ENCODE results near the gene PLXNA3. TPM values are rescaled to one million over a fixed set of nuclear protein-coding genes. Genes with fewer than 3 reads are reported as not detected.

The PLXNA3 gene
- polyA plus RNA-seq, 1 of the 3 experiments (the other 2 are of a cell fraction) = 33.2 TPM

DNA sequence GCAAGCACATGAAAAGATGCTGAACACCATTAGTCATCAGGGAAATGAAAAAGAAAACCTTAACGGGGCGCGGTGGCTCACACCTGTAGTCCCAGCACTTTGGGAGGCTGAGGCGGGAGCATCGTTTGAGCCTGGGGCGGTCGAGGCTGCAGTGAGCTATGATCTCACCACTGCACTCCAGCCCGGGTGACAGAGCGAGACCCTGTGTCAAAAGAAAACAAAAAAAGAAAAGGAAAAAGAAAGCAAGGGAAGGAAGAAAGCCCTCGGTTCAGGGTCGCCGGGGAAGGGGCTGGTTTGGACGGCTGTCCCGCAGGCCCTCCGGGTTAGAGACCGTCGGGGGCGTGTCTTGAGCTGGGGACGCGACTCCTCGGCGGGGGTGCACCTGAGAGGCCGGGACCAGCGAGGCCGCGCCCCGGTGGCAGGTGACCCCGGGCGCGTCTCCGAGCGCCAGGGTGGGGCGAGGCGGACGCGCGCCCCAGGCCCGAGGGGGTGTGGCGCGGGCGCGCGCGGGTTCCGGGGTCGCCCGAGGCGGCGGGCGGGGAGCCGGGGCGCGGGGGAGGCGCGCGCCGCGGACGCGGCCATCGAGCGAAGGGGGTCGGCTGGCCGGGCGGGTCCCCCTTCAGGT, 478 bp upstream of the PLXNA3 start:
- Histone ChIP-seq H3K36me3 (replicated peaks in 1 of 2; ENCODE audit: control insufficient read depth in 1 of 2, insufficient read depth in 2 of 2, low read length in 1 of 2) (peaks cover 0 to 5% of the 10 kb centered on the region in 2 experiments), H3K79me2 (ENCODE audit: insufficient read depth) (peaks cover 33% of the 10 kb centered on the region), H2AFZ (ENCODE audit: low read depth) (0 out of 2 replicates have a peak overlapping the region, but pooled peaks have one; percentile 35), H3K27ac (ENCODE audit: low read depth in 2 of 2, low read length in 1 of 2) (peak overlapping the region in 1 of 2 experiments; percentile 47; a peak in 1 of 4 replicates), H3K4me3 (ENCODE audit: low read depth in 2 of 2, low read length in 1 of 2) (peak overlapping the region; percentile 49 to 66; a peak in 3 of 4 replicates), H3K4me1 (ENCODE audit: control insufficient read depth in 1 of 2, insufficient read depth in 2 of 2, low read depth in 1 of 2, low read length in 1 of 2) (peaks cover 0 to 12% of the 10 kb centered on the region in 2 experiments; a peak in 1 of 4 replicates), H3K9me2 (no peaks in the 10 kb centered on the region), H3K9me3 (no peaks in the 10 kb centered on the region), H3K9ac (peak overlapping the region; percentile 68; the same call in 1 of the 2 replicates), H3F3A (replicated peaks; ENCODE audit: insufficient read depth) (peaks cover 4% of the 10 kb centered on the region), H3K27me3 (ENCODE audit: insufficient read depth) (no peaks in the 10 kb centered on the region), H4K20me1 (ENCODE audit: insufficient read depth) (peaks cover 31% of the 10 kb centered on the region), H3K4me2 (peak overlapping the region; percentile 50; the same call in 1 of the 2 replicates)
- DNase-seq = peak; percentile 78
- POLR2A ChIA-PET = interaction anchor here (0.6 to 0.7 kb wide), 2 partner anchors 10 to 13 kb away, joined by 3 to 4 read pairs; partner anchors contain the start of gene FAM50A
- CTCF ChIA-PET = interaction anchor here (1.0 kb wide), 1 partner anchor 70 kb away, joined by 6 read pairs; no protein-coding TSS in a partner anchor
- 25% methylated on average over 20 of the region's 65 CpGs for WGBS (ENCODE audit: low lambda C conversion rate)
- TF ChIP-seq FOSL2 (IDR thresholded peaks at IDR 0.05; ENCODE audit: borderline replicate concordance, low read depth) (no peak), EP300 (IDR thresholded peaks at IDR 0.05; ENCODE audit: borderline replicate concordance in 1 of 2, low read depth in 1 of 2, low read length in 1 of 2) (no peak), SIN3A (IDR thresholded peaks at IDR 0.05; ENCODE audit: borderline replicate concordance, low read depth, low read length) (no peak), ELF1 (IDR thresholded peaks at IDR 0.05) (no peak), RCOR1 (IDR thresholded peaks at IDR 0.05; ENCODE audit: low read length) (no peak), GABPA (IDR thresholded peaks at IDR 0.05; ENCODE audit: low read depth) (no peak), RAD21 (IDR thresholded peaks at IDR 0.05; ENCODE audit: low read length) (no peak), NFIC (IDR thresholded peaks at IDR 0.05; ENCODE audit: borderline replicate concordance) (no peak), CHD2 (IDR thresholded peaks at IDR 0.05; ENCODE audit: low read length, partially characterized antibody) (no peak), TCF12 (IDR thresholded peaks at IDR 0.05) (no peak), TAF1 (IDR thresholded peaks at IDR 0.05; ENCODE audit: borderline replicate concordance, low read depth, low read length) (no peak), RXRA (IDR thresholded peaks at IDR 0.05; ENCODE audit: borderline replicate concordance, low read depth) (no peak), EZH2phosphoT487 (IDR thresholded peaks at IDR 0.05; ENCODE audit: borderline replicate concordance, low read depth) (no peak)
- TF ChIP-seq, protein P1, sequence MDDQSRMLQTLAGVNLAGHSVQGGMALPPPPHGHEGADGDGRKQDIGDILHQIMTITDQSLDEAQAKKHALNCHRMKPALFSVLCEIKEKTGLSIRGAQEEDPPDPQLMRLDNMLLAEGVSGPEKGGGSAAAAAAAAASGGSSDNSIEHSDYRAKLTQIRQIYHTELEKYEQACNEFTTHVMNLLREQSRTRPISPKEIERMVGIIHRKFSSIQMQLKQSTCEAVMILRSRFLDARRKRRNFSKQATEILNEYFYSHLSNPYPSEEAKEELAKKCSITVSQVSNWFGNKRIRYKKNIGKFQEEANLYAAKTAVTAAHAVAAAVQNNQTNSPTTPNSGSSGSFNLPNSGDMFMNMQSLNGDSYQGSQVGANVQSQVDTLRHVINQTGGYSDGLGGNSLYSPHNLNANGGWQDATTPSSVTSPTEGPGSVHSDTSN (IDR thresholded peaks at IDR 0.05) = no peak
- TF ChIP-seq, protein P2, sequence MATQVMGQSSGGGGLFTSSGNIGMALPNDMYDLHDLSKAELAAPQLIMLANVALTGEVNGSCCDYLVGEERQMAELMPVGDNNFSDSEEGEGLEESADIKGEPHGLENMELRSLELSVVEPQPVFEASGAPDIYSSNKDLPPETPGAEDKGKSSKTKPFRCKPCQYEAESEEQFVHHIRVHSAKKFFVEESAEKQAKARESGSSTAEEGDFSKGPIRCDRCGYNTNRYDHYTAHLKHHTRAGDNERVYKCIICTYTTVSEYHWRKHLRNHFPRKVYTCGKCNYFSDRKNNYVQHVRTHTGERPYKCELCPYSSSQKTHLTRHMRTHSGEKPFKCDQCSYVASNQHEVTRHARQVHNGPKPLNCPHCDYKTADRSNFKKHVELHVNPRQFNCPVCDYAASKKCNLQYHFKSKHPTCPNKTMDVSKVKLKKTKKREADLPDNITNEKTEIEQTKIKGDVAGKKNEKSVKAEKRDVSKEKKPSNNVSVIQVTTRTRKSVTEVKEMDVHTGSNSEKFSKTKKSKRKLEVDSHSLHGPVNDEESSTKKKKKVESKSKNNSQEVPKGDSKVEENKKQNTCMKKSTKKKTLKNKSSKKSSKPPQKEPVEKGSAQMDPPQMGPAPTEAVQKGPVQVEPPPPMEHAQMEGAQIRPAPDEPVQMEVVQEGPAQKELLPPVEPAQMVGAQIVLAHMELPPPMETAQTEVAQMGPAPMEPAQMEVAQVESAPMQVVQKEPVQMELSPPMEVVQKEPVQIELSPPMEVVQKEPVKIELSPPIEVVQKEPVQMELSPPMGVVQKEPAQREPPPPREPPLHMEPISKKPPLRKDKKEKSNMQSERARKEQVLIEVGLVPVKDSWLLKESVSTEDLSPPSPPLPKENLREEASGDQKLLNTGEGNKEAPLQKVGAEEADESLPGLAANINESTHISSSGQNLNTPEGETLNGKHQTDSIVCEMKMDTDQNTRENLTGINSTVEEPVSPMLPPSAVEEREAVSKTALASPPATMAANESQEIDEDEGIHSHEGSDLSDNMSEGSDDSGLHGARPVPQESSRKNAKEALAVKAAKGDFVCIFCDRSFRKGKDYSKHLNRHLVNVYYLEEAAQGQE (IDR thresholded peaks at IDR 0.05; ENCODE audit: low read depth, low read length) = no peak

All from SK-N-SH (cell line).